SK-N-SH treated with all-trans-retinoic acid at 6 μM for 48 hours (cell line): ENCODE data around the gene TMEM178A.

Experiments used
- ATAC-seq: fragments of 200-7000 bp; cut with Tn5 transposase; 3 replicates; pipeline ENCODE4 v1.9.1; 2020; ENCODE audit warnings: mild to moderate bottlenecking, moderate library complexity
- ARNTL ChIP-seq: fragments of 450-650 bp; formaldehyde crosslinking; IDR thresholded peaks from 2 replicates; pipeline ENCODE4 v1.5.0; 2020; ENCODE audit warnings: low read depth, mild to moderate bottlenecking, moderate library complexity, borderline replicate concordance
- BACH2 ChIP-seq: fragments of 250-450 bp; sonication (Bioruptor Pico); IDR thresholded peaks from 2 replicates; pipeline ENCODE4 v1.9.0; 2021; ENCODE audit warnings: mild to moderate bottlenecking, borderline replicate concordance
- CREB5 ChIP-seq: fragments of 250-450 bp; sonication (Bioruptor Pico); IDR thresholded peaks from 2 replicates; pipeline ENCODE4 v1.5.1; 2020; ENCODE audit warnings: low read depth, mild to moderate bottlenecking, moderate library complexity
- CSDC2 ChIP-seq: fragments of 250-450 bp; sonication (Bioruptor Pico); IDR thresholded peaks from 2 replicates; pipeline ENCODE4 v1.5.0; 2020; ENCODE audit warnings: mild to moderate bottlenecking, moderate library complexity
- ESRRG ChIP-seq: fragments of 250-450 bp; sonication (Bioruptor Pico); IDR thresholded peaks from 2 replicates; pipeline ENCODE4 v1.6.1; 2021; ENCODE audit warnings: mild to moderate bottlenecking
- GLIS3 ChIP-seq: fragments of 250-450 bp; sonication (Bioruptor Pico); IDR thresholded peaks from 2 replicates; pipeline ENCODE4 v1.5.0; 2020; ENCODE audit warnings: mild to moderate bottlenecking, moderate library complexity
- ISL1 ChIP-seq: fragments of 250-450 bp; sonication (Bioruptor Pico); IDR thresholded peaks from 2 replicates; pipeline ENCODE4 v2.1.2; 2022; ENCODE audit warnings: mild to moderate bottlenecking, moderate library complexity
- OSR1 ChIP-seq: fragments of 250-450 bp; sonication (Bioruptor Pico); IDR thresholded peaks from 2 replicates; pipeline ENCODE4 v1.8.0; 2022; ENCODE audit warnings: moderate library complexity, mild to moderate bottlenecking, inconsistent platforms
- PATZ1 ChIP-seq: fragments of 250-450 bp; sonication (Bioruptor Pico); IDR thresholded peaks from 2 replicates; pipeline ENCODE4 v1.8.0; 2020; ENCODE audit warnings: mild to moderate bottlenecking, moderate library complexity, borderline replicate concordance
- POU6F1 ChIP-seq: fragments of 250-450 bp; sonication (Bioruptor Pico); IDR thresholded peaks from 2 replicates; pipeline ENCODE4 v1.8.0; 2021; ENCODE audit warnings: low read depth, mild to moderate bottlenecking, moderate library complexity, borderline replicate concordance
- PPARA ChIP-seq: fragments of 250-450 bp; sonication (Bioruptor Pico); IDR thresholded peaks from 2 replicates; pipeline ENCODE4 v1.5.0; 2020; ENCODE audit warnings: mild to moderate bottlenecking, borderline replicate concordance
- RARB ChIP-seq: fragments of 250-450 bp; sonication (Bioruptor Pico); IDR thresholded peaks from 2 replicates; pipeline ENCODE4 v1.8.0; 2021; ENCODE audit warnings: mild to moderate bottlenecking, moderate library complexity
- SNAI2 ChIP-seq: fragments of 250-450 bp; sonication (Bioruptor Pico); IDR thresholded peaks from 2 replicates; pipeline ENCODE4 v1.5.0; 2020; ENCODE audit warnings: mild to moderate bottlenecking, moderate library complexity
- TOX ChIP-seq: fragments of 250-450 bp; sonication (Bioruptor Pico); IDR thresholded peaks from 2 replicates; pipeline ENCODE4 v1.8.0; 2021; ENCODE audit warnings: mild to moderate bottlenecking, moderate library complexity, borderline replicate concordance
- TSHZ2 ChIP-seq: fragments of 250-450 bp; sonication (Bioruptor Pico); IDR thresholded peaks from 2 replicates; pipeline ENCODE4 v1.5.0; 2020; ENCODE audit warnings: mild to moderate bottlenecking, moderate library complexity
- ZFP3 ChIP-seq: fragments of 250-450 bp; sonication (Bioruptor Pico); IDR thresholded peaks from 2 replicates; pipeline ENCODE4 v1.5.0; 2020; ENCODE audit warnings: mild to moderate bottlenecking, moderate library complexity
- ZNF565 ChIP-seq: fragments of 450-650 bp; formaldehyde crosslinking; conservative IDR thresholded peaks from 2 replicates; pipeline ENCODE4 v1.5.0; 2020; ENCODE audit warnings: low read depth, mild to moderate bottlenecking, moderate library complexity
- ZNF70 ChIP-seq: fragments of 450-650 bp; formaldehyde crosslinking; IDR thresholded peaks from 2 replicates; pipeline ENCODE4 v1.5.0; 2020; ENCODE audit warnings: mild to moderate bottlenecking, moderate library complexity
- ZNF8 ChIP-seq: fragments of 450-650 bp; formaldehyde crosslinking; IDR thresholded peaks from 2 replicates; pipeline ENCODE4 v1.5.0; 2020; ENCODE audit warnings: mild to moderate bottlenecking, moderate library complexity

Gene TMEM178A

GRCh38 chr2:39622860-39623259, 42.9 kb upstream of the TMEM178A start:
- no peak for ATAC-seq

GRCh38 chr2:39623917-39624316, 41.8 kb upstream of the TMEM178A start:
- no peak for ATAC-seq
- TF ChIP-seq ZNF8 (CRISPR knock-in tag) = no peak
- TF ChIP-seq ESRRG (CRISPR knock-in tag) = no peak
- TF ChIP-seq GLIS3 (CRISPR knock-in tag) = no peak
- TF ChIP-seq BACH2 = no peak
- TF ChIP-seq RARB (CRISPR knock-in tag) = no peak
- TF ChIP-seq TSHZ2 (CRISPR knock-in tag) = no peak
- TF ChIP-seq SNAI2 = no peak
- no peak for TF ChIP-seq ISL1 (CRISPR knock-in tag)
- no peak for TF ChIP-seq ZNF70 (CRISPR knock-in tag)
- TF ChIP-seq OSR1 (CRISPR knock-in tag) = no peak
- no peak for TF ChIP-seq PPARA (CRISPR knock-in tag)
- no peak for TF ChIP-seq PATZ1 (CRISPR knock-in tag)
- TF ChIP-seq ARNTL = no peak
- TF ChIP-seq, all 23 proteins: peak for 0

More at GRCh38 chr2:39622860-39623259, 42.9 kb upstream of the TMEM178A start:
- TF ChIP-seq TSHZ2 (CRISPR knock-in tag) = no peak
- no peak for TF ChIP-seq ZNF70 (CRISPR knock-in tag)
- TF ChIP-seq GLIS3 (CRISPR knock-in tag) = no peak
- no peak for TF ChIP-seq TOX (CRISPR knock-in tag)
- TF ChIP-seq SNAI2 = no peak
- TF ChIP-seq PATZ1 (CRISPR knock-in tag) = no peak
- no peak for TF ChIP-seq PPARA (CRISPR knock-in tag)
- no peak for TF ChIP-seq ZNF565 (CRISPR knock-in tag)
- TF ChIP-seq CSDC2 = no peak
- TF ChIP-seq RARB (CRISPR knock-in tag) = no peak
- TF ChIP-seq CREB5 (CRISPR knock-in tag) = no peak
- no peak for TF ChIP-seq POU6F1 (CRISPR knock-in tag)
- no peak for TF ChIP-seq BACH2
- TF ChIP-seq ARNTL = no peak
- TF ChIP-seq ZNF8 (CRISPR knock-in tag) = no peak
- no peak for TF ChIP-seq ISL1 (CRISPR knock-in tag)
- no peak for TF ChIP-seq ZFP3 (CRISPR knock-in tag)
- TF ChIP-seq, all 23 proteins: peak for 0
